ENCODE data around the gene SLIT3. TPM values are rescaled to one million over a fixed set of nuclear protein-coding genes. Genes with fewer than 3 reads are reported as not detected.

SLIT3 gene
- total RNA-seq, 3 donors from 2014 or later (not counting 1 experiment from before 2014, with no cell fraction given): 0.34 to 0.80 TPM; not detected in 1

- Histone ChIP-seq H3K4me3 (ENCODE audit: low read length) (no peak overlapping the region), H3K27ac (ENCODE audit: low read length) (no peak overlapping the region), H3K4me1 (ENCODE audit: control insufficient read depth, insufficient read depth, low read length) (no peaks in the 10 kb centered on the region), H3K36me3 (ENCODE audit: control insufficient read depth, insufficient read depth, low read length) (no peaks in the 10 kb centered on the region), H3K27me3 (ENCODE audit: control insufficient read depth, insufficient read depth, low read length) (no peaks in the 10 kb centered on the region), H3K9me3 (ENCODE audit: control insufficient read depth, insufficient read depth, low read length) (no peaks in the 10 kb centered on the region)
- 75% methylated on average over 4 of the region's 4 CpGs for WGBS (ENCODE audit: insufficient coverage)
- Mint-ChIP-seq H3K9me3 (no peaks in the 10 kb centered on the region), H3K27me3 (ENCODE audit: low read depth in 2 of 2) (peaks cover 17 to 40% of the 10 kb centered on the region in 2 donors), H3K4me1 (no peaks in the 10 kb centered on the region), H3K27ac (no peak overlapping the region), H3K4me3 (no peak overlapping the region), H3K36me3 (no peaks in the 10 kb centered on the region)
- no peak for ATAC-seq
- no peak for DNase-seq
- no peak for TF ChIP-seq CTCF (IDR thresholded peaks at IDR 0.05)
- intact Hi-C loops (cut with micrococcal nuclease): no loop called here
These were observed 230.5 kb downstream of the SLIT3 start for GRCh38 chr5:169070413-169070812.

GRCh38 chr5:169067751-169068173 is 233.2 kb downstream of the SLIT3 start:
- no peak for TF ChIP-seq CTCF (IDR thresholded peaks at IDR 0.05)
- Mint-ChIP-seq H3K27me3 (ENCODE audit: low read depth in 2 of 2) (peaks cover 12 to 37% of the 10 kb centered on the region in 2 donors), H3K36me3 (no peaks in the 10 kb centered on the region), H3K4me1 (no peaks in the 10 kb centered on the region), H3K27ac (no peak overlapping the region), H3K4me3 (no peak overlapping the region), H3K9me3 (no peaks in the 10 kb centered on the region)
- Histone ChIP-seq H3K9me3 (ENCODE audit: control insufficient read depth, insufficient read depth, low read length) (no peaks in the 10 kb centered on the region), H3K4me1 (ENCODE audit: control insufficient read depth, insufficient read depth, low read length) (no peaks in the 10 kb centered on the region), H3K36me3 (ENCODE audit: control insufficient read depth, insufficient read depth, low read length) (no peaks in the 10 kb centered on the region), H3K27me3 (ENCODE audit: control insufficient read depth, insufficient read depth, low read length) (no peaks in the 10 kb centered on the region), H3K4me3 (ENCODE audit: low read length) (no peak overlapping the region), H3K27ac (ENCODE audit: low read length) (no peak overlapping the region)
- no CpG with 5 or more reads among the region's 2 CpGs for WGBS (ENCODE audit: insufficient coverage)
- ATAC-seq: no peak
- DNase-seq: no peak
- intact Hi-C loops (cut with micrococcal nuclease): no loop called here

GRCh38 chr5:169065400-169065799 is 235.5 kb downstream of the SLIT3 start:
- H3K9me3 ChIP-seq (ENCODE audit: control insufficient read depth, insufficient read depth, low read length): no peaks in the 10 kb centered on the region
- H3K9me3 Mint-ChIP-seq: no peaks in the 10 kb centered on the region
- H3K36me3 ChIP-seq (ENCODE audit: control insufficient read depth, insufficient read depth, low read length): no peaks in the 10 kb centered on the region
- no peaks in the 10 kb centered on the region for H3K27me3 ChIP-seq (ENCODE audit: control insufficient read depth, insufficient read depth, low read length)
- ATAC-seq (no peak), DNase-seq (no peak)
- H3K27ac Mint-ChIP-seq: no peak overlapping the region
- intact Hi-C loops (cut with micrococcal nuclease): no loop called here
- H3K27ac ChIP-seq (ENCODE audit: low read length): no peak overlapping the region
- no peaks in the 10 kb centered on the region for H3K4me1 Mint-ChIP-seq
- H3K36me3 Mint-ChIP-seq: no peaks in the 10 kb centered on the region
- WGBS (ENCODE audit: insufficient coverage): 81% methylated on average over 5 of the region's 5 CpGs
- no peak overlapping the region for H3K4me3 ChIP-seq (ENCODE audit: low read length)
- H3K27me3 Mint-ChIP-seq (ENCODE audit: low read depth in 2 of 2): peaks cover 9 to 37% of the 10 kb centered on the region in 2 donors
- no peak overlapping the region for H3K4me3 Mint-ChIP-seq
- H3K4me1 ChIP-seq (ENCODE audit: control insufficient read depth, insufficient read depth, low read length): no peaks in the 10 kb centered on the region
- TF ChIP-seq CTCF (IDR thresholded peaks at IDR 0.05): no peak

- H3K9me3 ChIP-seq (ENCODE audit: control insufficient read depth, insufficient read depth, low read length): no peaks in the 10 kb centered on the region
- H3K27me3 ChIP-seq (ENCODE audit: control insufficient read depth, insufficient read depth, low read length): no peaks in the 10 kb centered on the region
- no peak for TF ChIP-seq CTCF (IDR thresholded peaks at IDR 0.05)
- H3K9me3 Mint-ChIP-seq: no peaks in the 10 kb centered on the region
- peaks cover 3 to 37% of the 10 kb centered on the region in 2 donors for H3K27me3 Mint-ChIP-seq (ENCODE audit: low read depth in 2 of 2)
- no peak for ATAC-seq
- no peaks in the 10 kb centered on the region for H3K4me1 Mint-ChIP-seq
- H3K36me3 ChIP-seq (ENCODE audit: control insufficient read depth, insufficient read depth, low read length): no peaks in the 10 kb centered on the region
- WGBS (ENCODE audit: insufficient coverage): 62% methylated on average over 3 of the region's 3 CpGs
- no peak overlapping the region for H3K27ac Mint-ChIP-seq
- H3K36me3 Mint-ChIP-seq: no peaks in the 10 kb centered on the region
- H3K4me1 ChIP-seq (ENCODE audit: control insufficient read depth, insufficient read depth, low read length): no peaks in the 10 kb centered on the region
- no peak overlapping the region for H3K4me3 ChIP-seq (ENCODE audit: low read length)
- no peak overlapping the region for H3K27ac ChIP-seq (ENCODE audit: low read length)
- no peak overlapping the region for H3K4me3 Mint-ChIP-seq
- intact Hi-C loops (cut with micrococcal nuclease): no loop called here
- no peak for DNase-seq
These were observed 236.8 kb downstream of the SLIT3 start for GRCh38 chr5:169064093-169064492.

Measured in natural killer cell (primary cell).